HG03159 (cell line): ENCODE measurements around the gene ATP1B3.
"Not testable (repeated sequence)": the region's sequence is repeated elsewhere in the genome, so short reads cannot be mapped to it uniquely, and the experiment has no call there.

Source experiments
- ATAC-seq: cut with Tn5 transposase; IDR thresholded peaks from one replicate; pipeline ENCODE4 v1.9.1; 2021; ENCODE audit warnings: mild to moderate bottlenecking, moderate library complexity; ENCODE audit not compliant: unreplicated experiment

Gene ATP1B3

DNA sequence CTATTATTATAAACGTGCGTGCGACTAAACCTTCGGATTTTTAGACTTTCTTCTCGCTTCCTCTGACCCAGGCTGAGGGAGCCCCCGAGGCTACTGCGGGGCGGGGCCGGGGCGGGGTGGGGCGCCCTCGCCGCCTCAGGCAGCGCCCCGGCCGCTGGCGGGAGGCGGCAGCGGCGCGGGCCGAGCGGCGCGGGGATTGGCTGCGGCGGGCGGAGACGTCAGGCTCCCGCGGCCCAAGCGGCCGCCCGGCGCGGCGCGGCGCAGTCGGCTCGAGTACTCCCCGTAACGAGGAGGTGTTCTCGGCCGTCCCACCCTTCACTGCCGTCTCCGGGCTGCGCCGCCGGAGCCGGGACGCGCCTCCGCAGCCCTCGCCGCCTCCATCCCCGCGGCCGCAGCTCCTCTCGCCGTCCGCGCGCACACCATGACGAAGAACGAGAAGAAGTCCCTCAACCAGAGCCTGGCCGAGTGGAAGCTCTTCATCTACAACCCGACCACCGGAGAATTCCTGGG, at the start of gene ATP1B3:
TSS of gene ATP1B3 (plus strand) at position 263 of the 510 bp plus-strand sequence. CDS start at position 422, 159 bp downstream.
- peak; percentile 81 for ATAC-seq

DNA sequence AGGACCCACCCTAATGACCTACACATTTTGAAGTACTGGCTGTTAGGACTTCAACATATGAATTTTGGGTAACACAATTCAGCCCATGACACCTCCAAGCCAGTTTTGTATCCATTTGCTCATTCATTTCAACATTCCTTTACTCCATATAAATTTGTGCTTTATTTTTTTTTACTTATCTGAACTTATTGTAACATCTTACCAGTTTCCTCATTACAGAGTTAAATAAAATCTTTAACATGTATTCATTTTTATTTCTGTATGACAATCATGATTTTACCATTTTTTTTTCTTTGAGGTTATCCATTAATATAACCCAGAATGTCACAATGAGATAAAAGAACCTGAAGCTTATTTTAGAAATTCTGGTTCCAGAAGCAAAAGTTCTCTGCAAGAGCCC, 48.0 kb upstream of the ATP1B3 start:
- ATAC-seq: no peak

DNA sequence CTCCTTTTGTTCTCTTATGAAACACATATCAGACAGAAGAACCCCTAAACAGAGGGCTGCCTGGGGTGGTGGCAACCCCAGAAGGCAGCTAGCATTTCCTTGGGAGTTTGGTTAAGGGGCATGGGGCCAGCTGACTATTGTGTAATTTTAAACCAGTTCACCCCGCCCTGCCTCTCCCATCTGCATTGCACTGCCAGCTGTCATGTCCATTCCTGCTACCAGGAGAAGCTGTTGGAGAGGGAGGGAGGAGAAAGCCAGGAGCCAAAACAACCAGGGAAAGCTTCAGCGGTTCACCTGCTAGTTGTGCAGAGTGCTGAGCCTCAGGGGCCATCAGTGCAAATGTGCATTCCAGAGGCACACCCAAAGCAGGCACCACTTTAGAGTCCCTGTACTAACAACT, 47.6 kb upstream of the ATP1B3 start:
- ATAC-seq: no peak

DNA sequence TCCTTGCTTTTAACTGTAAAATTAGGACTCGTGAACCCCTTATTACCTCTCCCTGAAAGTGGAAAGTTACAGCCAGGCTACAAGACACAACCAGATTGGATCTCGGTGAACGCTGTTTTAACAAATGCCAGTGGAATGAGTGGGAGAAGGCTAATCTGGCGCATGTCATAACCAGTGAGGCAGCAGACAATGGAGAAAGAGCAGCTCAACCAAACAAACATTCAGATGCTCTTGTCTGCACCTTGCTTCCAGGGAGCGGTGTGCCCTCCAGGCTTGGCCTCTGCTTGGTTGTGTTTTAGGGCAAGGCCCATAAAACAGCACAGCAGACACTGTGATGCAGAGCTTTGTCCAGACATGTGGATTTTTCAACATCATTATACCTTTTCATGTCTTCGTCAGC, 45.9 kb upstream of the ATP1B3 start:
- ATAC-seq: no peak

DNA sequence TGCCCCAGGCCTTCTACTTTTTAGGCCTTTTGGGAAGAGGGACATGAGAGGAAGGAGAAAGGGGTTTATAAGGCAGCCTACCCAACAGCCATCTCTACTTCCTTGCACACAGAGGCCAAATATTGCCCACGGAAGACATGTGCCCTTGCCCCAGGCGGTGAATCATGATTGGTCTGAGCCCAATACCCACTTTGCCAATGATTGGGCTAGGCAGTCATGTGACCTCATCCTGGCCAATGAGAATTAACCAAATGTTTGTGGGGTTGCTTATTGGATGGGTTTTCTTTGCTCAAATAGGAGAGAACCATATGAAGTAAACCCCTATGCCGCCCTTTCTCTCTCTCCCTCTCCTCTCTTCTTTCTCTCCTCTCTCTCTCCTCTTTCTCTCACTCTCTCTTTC, 42.2 kb upstream of the ATP1B3 start:
- no peak for ATAC-seq

DNA sequence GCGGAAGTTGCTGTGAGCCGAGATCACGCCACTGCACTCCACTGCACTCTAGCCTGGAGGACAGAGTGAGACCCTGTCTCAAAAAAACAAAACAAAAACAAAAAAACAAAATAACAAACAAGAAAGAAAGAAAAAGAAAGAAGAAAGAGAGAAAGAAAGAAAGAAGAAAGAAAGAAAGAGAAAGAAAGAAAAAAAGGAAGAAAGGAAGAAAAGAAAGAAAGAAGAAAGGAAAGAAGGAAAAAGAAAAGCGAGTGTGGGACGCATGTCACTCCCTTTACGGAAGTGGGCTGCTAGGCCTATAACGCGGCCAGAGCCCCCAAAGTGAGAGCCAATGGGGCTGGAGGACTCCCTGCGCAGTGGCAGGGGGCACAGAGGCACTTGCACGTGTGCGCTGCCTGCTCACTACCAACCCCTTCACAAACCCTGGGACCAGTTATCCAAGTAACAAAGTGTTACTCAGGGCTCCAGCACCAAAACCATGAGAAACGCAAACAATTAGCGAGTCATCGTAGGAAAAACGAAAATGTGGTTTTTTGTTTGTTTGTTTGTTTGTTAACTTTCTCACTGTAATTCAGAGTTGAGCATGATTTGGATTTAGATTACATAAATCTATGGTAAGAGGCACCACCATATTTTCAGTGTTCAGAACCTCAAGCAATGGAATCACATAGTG, 40.8 kb upstream of the ATP1B3 start:
- ATAC-seq: no peak

DNA sequence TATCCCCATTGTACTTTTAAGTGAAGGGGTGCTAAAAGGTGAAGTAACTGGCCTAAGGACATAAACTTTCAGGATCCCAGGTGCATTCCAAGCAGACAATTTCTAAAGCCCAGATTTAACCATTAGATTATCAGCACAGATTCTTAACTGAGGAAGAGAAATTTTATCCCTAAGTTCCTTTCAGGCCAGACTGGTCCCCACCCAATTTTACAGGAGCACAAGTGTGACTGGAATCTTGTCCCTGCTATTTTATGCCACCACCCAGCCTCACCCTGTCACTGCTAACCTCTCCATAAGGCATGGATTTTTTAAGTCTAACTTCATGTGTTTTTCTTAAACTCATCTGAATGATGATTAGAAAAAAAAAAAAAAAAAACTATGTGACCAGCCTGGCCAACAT, 37.1 kb upstream of the ATP1B3 start:
- no peak for ATAC-seq

DNA sequence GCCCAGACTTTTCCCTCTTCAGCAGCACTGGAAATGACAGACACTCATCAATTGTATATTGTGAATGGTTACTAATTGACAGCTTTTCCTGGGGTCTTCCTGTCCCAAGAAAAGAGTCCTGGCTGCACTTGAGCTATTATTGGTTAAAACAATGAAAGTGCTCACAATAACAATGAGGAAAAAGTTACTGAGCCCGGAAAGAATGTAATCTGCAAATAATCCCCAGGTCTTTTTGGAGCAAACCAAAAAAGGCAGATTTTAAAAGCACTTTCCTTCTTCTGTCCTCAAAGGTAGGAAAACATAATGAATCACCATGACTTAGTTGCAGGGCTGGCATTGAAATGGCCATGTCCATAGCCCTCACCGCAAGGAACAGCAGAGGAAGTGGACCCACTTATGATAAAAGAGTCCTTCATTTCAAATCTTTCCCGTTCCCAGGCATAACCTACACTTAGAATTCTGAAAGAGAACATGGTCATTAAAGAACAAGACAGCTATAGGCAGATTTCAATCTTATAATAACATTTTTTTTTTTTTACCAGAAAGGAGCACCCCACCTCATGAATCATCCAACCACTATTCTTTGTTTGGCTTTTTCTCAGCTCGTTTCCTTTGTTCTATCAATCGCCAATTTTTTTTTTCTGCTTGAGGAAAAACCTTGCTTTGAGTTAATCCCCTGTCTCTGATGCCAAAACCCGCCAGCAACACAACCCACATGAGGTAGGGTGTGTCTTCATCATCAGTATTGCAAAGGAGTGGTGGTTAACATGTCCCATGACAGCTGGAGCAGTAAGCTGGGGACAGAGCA, 35.5 kb upstream of the ATP1B3 start:
- ATAC-seq: no peak

DNA sequence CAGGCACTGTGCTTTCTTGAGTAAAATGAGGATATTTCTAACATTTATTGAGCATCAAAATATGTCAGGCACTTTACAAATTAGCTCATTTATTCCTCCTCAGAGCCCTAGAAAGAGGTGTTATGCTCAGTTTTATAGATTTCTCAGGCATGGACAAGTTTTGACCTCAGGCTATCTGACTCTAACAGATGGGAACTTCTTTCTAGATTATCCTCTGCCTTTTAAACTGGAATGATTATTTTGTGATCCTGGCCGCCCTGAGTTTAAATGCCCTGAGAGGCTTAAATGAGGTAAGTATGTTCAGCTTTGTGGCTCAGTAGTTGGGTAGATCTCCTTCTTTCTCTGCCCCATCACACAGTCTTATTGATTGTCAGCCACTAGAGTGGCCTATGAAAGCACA, 32.3 kb upstream of the ATP1B3 start:
- ATAC-seq: no peak

DNA sequence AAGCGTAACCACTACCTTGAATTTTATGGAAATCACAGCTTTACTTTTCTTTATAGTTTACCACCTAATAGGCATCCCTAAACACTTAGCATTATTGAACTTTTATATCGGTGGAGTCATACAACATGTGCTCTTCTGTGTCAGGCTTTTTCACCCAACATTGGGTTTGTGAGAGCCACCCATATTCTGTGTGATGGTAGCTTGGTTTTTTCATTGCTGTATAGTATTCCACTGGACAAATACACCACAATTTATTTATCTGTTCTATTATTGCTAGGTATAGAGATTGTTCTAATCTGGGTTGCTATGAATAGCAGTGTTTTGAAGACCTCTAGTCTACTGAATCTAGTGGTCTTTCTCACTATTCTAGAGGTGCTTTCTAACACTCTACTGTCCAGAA, 31.6 kb upstream of the ATP1B3 start:
- no peak for ATAC-seq

DNA sequence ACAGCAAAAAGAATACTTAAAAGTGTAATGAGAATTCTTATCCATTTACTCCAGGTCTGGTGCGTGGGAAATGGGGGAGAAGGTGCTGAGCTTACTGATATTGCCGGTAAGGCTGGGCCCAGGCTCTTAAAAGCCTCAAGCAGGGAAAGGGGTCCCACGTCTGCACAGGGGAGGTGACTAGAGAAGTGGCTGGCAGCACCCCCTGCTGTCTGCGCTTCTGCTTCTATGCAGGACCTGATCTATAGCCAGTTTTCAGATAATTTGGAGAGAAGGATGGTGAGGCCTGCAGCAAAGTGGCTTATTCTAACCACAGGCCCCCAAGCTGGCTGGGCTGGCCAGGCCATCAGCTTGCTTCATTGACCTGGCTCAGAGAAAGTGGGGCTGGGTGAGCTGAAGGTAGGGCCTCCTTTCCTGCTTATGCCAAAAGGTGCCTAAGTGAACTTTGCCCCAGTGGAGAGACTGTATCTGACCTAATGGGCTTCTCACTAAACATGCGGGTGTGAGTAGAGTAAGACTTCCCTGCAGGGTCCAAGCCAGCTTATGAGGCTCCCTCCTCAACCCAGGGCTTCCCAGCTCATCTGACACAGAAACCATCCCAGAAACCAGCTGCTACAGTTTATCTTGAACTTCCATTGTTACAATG, 30.9 kb upstream of the ATP1B3 start:
- ATAC-seq: no peak

DNA sequence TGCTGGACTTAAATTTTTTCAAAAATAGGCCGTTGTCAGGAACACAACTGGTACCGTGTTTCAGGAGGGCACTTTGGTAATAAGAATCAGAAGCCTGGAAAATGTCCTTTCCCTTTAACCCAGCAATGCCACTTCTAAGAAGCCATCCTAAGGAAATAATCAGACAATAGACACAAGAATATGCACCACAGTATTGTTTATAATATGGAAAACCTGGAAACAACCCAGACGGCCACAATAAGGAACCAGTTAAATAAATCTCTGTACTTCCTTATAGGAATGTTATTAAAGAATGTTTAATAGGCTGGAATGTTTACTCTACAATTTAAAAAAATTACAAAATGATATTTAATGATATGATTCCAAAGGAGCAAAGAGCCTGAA, 30.4 kb upstream of the ATP1B3 start:
- ATAC-seq: no peak

DNA sequence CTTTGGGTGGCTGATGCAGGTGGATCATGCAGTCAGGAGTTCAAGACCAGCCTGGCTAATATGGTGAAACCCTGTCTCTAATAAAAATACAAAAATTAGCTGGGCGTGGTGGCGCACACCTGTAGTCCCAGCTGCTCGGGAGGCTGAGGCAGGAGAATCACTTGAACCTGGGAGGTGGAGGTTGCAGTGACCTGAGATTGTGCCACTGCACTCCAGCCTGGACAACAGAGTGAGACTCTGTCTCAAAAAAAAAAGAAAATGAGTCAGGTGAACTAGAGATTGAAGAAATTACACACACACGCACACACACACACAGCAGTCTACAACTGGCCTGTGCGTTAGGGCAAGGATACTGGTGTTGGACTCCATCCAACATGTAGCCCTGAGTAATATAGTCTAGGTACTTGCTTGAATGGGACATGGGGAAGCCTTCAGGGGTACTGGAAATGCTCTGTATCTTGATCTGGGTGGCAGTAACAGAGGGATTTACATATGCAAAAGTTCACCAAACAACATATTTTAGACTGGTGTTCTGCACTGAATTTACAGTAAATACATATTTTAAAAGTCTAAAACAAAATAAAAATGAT, 28.2 kb upstream of the ATP1B3 start:
- not testable (repeated sequence) for ATAC-seq

DNA sequence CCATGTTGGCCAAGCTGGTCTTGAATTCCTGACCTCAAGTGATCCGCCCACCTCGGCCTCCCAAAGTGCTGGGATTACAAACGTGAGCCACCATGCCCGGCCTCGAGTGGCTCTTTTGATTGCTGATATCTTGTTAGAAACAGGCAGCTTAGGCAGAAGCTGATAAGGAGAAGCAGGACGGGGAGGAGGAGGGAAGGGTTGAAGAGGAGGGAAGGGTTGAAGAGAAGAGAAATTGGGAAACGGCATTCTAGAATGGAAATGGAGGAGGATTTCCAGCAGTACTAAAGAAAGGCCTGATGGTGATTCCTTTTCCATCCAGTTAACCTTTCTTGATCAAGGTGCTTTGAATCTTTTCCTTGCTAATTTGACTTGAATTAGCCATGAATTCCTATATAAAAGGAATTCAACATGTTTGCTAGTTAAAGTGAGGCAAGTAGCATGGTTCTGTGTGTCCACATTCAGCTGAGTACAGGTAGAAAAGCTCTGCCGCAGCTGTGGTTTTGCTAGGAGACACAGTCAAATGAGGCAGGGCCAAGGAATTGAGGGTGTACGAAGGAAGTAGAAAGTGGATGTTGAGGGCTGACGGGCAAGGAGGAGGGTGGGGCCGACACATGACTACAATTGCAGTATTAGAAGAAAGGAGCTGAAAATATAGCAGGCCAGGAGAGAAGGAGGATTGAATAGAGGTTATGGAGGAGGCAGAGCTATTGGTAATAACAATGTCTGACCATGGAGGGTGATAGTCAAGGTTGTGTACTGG, 27.2 kb upstream of the ATP1B3 start:
- no peak for ATAC-seq

DNA sequence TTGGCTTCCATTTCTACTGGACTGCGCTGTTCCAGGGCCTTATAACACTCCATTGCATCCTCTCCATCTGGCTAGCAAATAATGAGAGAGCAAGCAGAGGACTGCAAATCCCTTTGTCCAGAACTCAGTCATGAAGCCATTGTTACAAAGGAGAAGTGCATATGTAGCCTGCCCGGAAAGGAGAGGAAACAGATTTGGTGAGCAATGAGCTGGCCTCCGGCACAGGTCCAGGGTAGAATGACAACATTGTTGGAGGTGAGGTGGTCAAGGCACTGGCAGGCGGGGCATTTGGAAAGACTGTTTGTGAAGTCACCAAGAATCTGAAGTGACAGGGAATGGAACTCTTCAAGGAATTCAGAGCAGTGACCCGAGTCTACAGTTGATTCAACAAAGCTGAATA, 25.0 kb upstream of the ATP1B3 start:
- ATAC-seq: no peak

DNA sequence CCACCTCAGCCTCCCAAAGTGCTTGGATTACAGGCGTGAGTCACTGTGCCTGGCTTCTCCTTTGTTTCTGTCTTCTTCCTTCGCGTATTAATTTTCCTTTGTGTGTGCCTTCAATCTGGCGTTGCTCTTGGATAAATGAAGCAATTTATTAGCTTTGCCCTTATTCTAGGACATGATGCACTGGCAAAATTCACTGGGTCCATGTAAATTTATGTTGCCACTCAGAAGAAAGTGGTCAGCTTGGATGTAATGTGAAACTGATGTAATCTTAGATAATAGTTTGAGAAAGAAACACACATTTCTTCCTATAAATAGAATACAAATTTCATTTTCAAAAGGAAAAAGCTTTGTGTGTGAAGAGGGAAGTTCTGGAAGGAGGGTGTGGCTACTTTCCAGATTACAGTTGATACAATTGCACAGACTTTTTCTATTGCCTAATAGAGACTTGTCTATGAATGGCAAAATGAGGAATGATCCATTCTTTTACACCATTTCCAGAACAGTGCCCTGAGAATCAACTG, 23.3 kb upstream of the ATP1B3 start:
- ATAC-seq: no peak

DNA sequence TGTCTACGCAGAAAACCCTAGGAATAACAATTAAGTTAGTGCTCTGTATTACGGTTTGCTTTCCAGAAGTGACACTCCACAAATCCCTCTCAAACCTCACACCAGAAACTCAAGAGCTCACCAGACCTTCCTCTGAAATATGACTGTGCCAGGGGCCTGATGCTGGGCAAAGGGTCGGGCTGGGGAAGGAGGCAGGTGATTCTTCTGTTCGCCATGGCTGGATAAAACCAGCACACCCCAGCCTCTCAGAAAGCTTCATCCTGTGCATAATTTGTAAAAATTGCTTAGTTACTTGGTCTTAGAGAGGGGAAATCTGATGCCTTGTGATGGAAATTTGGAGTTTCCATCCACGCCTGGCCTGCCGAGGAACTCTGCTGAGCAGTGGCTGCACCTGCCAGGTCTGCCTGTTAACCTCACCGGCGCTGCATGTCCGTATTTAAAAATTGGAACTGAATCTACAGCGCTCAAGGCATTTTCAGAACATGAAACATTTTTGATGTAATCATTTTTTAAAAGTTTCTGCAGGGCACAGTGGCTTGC, 22.7 kb upstream of the ATP1B3 start:
- ATAC-seq: no peak

DNA sequence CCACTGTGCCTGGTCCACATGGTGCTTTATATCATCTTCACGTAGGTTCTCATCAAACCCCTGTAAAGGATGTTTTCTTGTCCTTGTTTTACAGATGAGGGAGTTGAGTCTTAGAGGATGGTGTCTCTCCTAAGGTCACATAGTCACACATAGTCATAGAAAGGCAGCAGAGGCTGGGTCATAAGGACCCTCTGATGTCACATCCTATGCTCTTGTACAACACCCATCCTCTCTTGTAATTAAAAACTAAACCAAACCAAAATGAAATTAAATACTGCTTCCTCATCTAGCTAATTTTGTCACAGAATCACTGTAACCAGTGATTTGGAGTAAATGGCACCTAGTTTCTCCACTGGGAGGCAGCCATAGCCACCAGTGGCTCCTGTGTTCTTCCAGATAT, 21.8 kb upstream of the ATP1B3 start:
- ATAC-seq: no peak

DNA sequence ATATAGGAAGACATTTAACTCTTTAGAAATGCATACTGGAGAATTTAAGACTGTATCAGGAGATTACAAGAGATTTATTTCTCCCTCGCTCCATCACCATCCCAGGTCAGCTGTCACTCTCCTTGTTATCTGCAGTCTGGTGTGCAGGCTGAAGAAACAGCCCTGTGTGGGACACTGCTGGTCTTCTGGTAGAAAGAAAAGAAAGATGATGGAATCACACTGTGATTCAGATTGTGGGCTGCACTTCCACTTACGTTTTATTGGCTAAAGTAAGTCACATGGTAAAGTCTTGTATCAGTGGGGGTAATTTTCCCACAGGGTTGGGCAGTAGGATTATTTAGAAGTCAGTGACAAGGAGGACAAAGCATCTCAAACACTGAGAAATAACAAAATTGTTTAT, 18.1 kb upstream of the ATP1B3 start:
- no peak for ATAC-seq

DNA sequence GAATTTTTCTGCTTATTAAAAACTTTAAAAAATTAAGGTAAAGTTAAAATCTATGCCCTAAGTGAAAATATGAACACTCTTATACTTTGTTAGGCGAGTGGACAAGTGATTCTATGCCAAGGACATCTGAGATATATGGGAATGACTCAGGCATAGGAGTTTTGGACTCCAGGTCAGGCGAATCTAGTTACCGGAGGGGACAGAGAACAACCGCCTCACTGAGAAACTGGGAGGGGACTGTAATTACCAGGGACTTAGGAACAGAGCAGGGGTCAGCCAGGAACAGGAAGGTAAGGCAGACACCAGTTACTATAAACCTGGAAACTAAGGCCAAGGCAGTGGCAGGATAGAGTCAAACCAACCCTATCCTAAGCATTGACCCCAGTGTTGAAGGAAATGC, 16.8 kb upstream of the ATP1B3 start:
- no peak for ATAC-seq
